Right forelimb (tissue), 1 donor: ENCODE data around the gene DCAF4L1.

Source experiments
- DNase-seq: peaks from one replicate; pipeline ENCODE4 v3.0.0-alpha.2; 2018

DCAF4L1 gene

DNA sequence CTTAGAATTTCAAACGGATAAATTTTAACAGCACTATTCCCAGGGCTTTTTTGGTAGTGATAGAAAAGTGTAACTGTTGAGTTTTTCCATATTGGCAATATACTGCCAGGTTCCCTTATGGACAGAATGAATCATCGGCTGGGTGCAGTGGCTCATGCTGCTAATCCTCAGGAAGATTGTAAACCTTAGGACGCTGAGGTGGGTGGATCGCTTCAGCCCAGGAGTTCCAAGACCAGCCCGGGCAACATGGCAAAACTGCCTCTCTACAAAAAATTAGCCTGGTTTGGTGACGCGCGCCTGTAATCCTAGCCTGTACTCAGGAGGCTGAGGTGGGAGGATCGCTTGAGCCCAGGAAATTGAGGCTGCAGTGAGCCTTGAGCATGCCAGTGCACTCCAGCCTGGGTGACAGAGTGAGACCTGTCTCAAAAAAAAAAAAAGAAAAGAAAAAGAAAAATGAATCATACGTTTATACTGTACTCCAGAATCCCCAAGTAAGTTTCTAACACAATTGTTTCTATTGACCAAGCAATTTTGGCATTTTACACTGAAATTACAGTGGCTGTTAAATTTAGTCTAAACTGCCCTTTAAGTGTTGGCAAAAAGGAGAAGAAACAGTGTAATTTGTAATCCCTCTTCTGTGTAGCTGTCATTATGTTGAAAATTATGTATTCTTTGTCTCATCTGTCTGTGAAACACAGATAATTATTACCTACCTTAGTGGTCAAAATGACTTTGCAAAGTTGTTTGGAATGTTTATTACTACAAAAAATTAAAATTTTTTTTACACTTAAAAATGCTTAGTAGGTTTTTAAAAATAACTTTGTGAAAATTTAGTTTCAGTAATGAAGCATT, 10.6 kb downstream of the DCAF4L1 start:
- DNase-seq = no peak

DNA sequence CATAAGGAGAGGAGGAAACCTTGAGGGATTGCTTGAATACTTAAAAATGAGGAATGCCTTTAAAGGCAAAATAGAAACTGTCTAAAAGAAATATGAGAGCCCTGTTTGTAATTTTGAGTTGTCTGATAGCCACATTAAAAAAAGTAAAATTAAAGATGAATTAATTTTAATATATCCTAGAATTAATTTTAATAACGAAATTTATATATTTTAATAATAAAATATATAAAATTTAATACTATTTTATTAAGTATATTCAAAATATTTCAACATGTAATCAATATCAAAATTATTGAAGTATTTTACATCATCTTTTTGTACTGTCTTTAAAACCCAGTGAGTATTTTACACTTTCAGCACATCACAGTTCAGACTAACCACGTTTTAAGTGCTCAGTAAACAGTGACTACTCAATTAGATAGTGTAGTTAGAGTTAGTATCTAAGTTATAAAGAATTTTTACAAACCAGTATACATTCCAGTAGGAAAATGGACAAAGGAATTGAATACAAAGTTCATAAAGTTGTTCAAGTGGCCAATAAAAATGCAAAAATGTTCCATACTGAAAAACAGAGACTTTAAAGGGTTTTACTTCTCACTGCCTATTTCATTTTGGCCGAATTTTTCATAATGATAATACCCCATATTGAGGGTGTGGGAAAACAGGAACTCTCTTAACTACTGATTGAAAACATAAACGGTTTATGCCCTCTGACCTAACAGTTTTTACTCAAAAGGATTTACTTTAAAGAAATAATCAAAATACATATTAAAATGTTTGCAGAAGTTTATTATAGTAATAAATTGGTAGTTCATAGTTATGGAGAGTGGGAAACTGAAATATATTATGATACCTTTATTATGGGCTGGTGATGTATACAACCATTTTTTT, 11.7 kb downstream of the DCAF4L1 start:
- DNase-seq = no peak

DNA sequence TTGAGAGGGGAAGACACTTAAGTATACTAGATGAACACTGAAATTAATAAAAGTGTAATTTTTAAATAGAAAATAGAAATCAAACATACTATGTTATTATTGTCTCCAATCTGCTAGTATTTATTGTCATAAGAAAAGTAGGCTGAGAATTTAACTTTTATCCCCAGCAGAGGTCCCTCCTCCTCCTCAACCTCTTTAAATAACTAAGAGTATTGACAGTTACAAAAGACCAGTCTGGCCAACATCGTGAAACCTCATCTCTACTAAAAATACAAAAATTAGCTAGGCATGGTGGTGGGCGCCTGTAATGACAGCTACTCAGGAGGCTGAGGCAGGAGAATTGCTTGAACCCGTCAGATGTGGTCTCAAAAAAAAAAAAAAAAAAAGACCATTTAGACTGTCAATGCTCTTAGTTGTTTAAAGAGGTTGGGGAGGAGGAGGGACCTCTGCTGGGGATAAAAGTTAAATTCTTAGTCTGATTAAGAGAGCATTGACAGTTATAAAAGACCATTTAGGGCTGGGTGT, 13.0 kb downstream of the DCAF4L1 start:
- DNase-seq = no peak

DNA sequence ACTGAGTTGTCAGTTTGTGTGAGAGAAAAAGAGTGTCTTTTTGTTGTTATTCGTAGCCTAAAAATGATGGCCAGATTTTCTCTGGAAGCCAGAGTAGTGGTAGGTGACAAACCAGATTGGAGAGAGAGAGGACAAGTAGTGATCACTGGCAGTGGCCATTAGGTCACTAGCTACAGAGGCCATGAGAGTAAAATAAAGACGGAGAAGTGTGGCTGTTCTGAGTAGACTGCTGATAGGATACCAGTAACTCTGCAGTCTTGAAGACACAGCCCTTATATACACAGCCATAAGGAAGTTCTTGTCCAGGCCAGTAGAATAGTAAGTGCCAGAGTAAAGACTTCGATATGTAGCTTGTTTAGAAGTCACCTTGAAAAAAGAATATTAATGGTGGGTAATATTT, 16.5 kb downstream of the DCAF4L1 start:
- DNase-seq = no peak

DNA sequence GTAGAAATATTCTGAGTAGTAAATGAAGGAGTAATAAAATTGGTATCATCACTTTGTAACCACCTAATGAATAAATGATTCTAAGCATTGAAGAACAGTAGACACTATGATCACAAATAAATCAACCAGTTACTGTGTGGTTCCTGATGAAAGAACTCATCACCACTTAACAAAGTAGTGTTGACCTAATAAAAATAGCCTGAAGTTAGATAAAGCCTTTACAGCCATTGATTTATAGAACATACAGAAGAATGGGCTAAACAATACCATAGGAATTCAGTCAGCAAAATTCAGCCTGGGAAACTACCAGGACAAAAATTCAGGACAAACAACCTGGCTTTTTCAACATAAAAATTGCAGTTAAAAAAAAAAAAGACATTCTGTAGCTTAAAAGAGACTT, 17.8 kb downstream of the DCAF4L1 start:
- DNase-seq = no peak

DNA sequence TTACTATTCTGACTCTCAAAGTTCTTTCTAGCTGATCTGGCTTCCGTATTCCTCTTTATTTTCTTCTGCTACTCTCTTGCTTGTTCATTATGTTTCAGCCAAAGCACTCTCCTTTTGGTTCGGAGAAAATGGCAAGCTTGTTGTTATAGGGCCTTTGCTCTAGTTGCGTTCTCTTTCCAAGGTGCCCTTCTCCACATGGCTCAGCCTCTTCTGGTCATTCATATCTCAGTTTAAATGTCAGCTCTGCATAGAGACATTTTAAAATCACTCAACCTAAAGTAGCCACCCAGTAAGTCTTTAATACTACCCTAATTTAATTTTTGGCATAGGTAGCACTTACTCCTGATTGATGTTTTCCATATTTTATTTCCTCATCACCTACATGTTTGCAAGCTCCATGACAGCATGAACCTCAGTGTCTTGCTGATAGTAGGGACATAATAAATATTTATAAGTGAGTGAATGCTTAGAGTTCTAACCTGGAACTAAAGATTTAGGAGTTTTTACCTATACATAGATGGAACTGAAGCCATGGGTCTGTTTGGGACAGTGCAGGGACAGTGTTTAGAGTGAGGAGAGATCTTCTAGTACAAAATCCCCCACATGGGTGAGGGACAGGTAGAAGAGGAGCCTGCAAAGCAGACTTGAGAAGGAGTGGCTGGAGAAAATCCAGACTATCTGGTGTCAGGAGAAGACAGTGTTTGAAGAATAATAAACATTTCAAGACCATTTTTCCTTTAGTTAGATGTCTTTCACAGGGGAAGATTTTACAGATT, 26.6 kb downstream of the DCAF4L1 start:
- no peak for DNase-seq

DNA sequence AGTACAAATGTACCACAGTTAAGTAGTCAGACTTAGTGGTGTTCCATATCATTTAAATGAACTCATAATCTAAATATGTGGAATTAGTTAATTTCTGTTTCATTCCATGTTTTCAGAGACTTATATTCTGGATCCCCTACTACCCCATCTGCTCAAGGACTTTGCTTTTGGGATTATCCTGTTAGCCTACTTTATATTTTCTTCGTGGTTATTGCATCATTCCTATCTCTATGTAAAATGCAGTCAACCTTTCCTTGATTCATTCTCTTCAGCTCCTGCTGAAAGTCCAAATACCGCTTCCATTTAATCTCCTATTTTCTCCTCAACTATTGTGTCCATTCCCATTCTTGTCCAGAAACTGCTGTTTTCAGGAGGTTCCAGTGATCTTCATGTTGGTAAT, 33.9 kb downstream of the DCAF4L1 start:
- no peak for DNase-seq

DNA sequence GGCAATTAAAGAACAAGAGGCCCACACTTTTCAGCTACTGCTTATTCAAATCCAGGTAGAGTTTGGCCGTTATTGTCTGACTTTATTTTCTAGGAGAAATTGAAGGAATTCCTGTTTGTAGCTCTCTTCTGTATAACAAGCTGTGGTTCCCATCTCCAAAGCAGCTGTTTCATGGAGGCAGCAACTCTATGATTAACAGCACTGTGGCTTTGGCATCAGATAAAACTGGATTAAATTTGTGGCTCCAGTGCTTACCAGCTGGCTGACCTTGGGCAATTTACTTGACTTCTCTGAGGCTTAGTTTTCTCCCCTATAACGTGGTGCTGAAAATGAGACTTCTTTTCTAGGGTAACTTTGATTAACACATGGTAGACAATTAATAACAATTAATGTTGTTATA, 36.9 kb downstream of the DCAF4L1 start:
- no peak for DNase-seq
